ENCODE results near the gene FBXO31. TPM values are rescaled to one million over a fixed set of nuclear protein-coding genes. Genes with fewer than 3 reads are reported as not detected.

Gene FBXO31
- total and polyA plus RNA-seq, 2 of the 8 experiments (the other 6 are each of a cell fraction or from before 2014, with no cell fraction given), result 8.3 to 21.6 TPM

GRCh38 chr16:87344165-87344930, 39.2 kb downstream of the FBXO31 start:
- FAIRE-seq (no peak), DNase-seq (ENCODE audit: low read depth in 1 of 2, low spot score in 2 of 2) (no peak)
- H3K4me3 ChIP-seq (ENCODE audit: extremely low read depth in 1 of 4, insufficient read depth in 2 of 4, low read depth in 3 of 4, low read length in 4 of 4), result no peak overlapping the region
- ChIA-PET POLR2A (ENCODE audit: partially characterized antibody) (interaction anchor here (0.8 kb wide), 1 partner anchor 40 kb away, joined by 3 read pairs; no protein-coding TSS in a partner anchor), CTCF (ENCODE audit: partially characterized antibody) (interaction anchor here (0.6 to 1.7 kb wide), 5 partner anchors 11 to 110 kb away, joined by 3 to 5 read pairs (median 3); no protein-coding TSS in a partner anchor)
- H3K4ac ChIP-seq (replicated peaks; ENCODE audit: insufficient read length, low read depth, low read length), result no peak overlapping the region
- H2BK20ac ChIP-seq (ENCODE audit: low read length), result no peak overlapping the region
- H2BK5ac ChIP-seq (ENCODE audit: low read depth, low read length), result peak overlapping the region; percentile 44; the same call in 1 of the 2 replicates
- H3K9me3 ChIP-seq (ENCODE audit: insufficient read depth in 2 of 2, low read depth in 1 of 2, low read length in 1 of 2), result no peaks in the 10 kb centered on the region
- peaks cover 0 to 2% of the 10 kb centered on the region in 2 experiments for H4K20me1 ChIP-seq (replicated peaks in 1 of 2; ENCODE audit: control insufficient read depth in 1 of 2, insufficient read depth in 2 of 2, low read length in 2 of 2)
- H4K5ac ChIP-seq (ENCODE audit: insufficient read length, low read depth, low read length), result no peak overlapping the region
- H3K23me2 ChIP-seq (ENCODE audit: low read depth, low read length), result no peaks in the 10 kb centered on the region
- H3K9ac ChIP-seq (replicated peaks in 1 of 4; ENCODE audit: extremely low read depth in 1 of 4, low read depth in 3 of 4, low read length in 3 of 4), result no peak overlapping the region
- WGBS, 2 experiments (ENCODE audit: extremely low coverage in 1 of 2, insufficient coverage in 1 of 2, insufficient read length in 1 of 2, insufficient replicate concordance in 2 of 2, low coverage in 1 of 2, low lambda C conversion rate in 2 of 2, missing lambda C conversion rate in 1 of 2), result 92% methylated on average over 30 of the region's 34 CpGs; no CpG with 5 or more reads in 1 of the 2 experiments
- no peak overlapping the region for H3K14ac ChIP-seq (ENCODE audit: insufficient read length)
- peak overlapping the region; percentile 29; the same call in 1 of the 2 replicates for H4K8ac ChIP-seq (ENCODE audit: extremely low read depth, insufficient read depth, low read length)
- no peaks in the 10 kb centered on the region for H3K27me3 ChIP-seq (replicated peaks in 1 of 4; ENCODE audit: control insufficient read depth in 3 of 4, extremely low read depth in 1 of 4, insufficient read depth in 3 of 4, low read length in 3 of 4)
- no peak overlapping the region for H3K27ac ChIP-seq (ENCODE audit: low read depth, low read length)
- H3K4me1 ChIP-seq (replicated peaks in 1 of 4; ENCODE audit: control insufficient read depth in 3 of 4, insufficient read depth in 4 of 4, low read length in 3 of 4), result peaks cover 0 to 11% (median 1%) of the 10 kb centered on the region in 4 experiments; a peak in 3 of 7 replicates
- no peak overlapping the region for H3K23ac ChIP-seq (ENCODE audit: insufficient read length)
- H3K18ac ChIP-seq (ENCODE audit: extremely low read depth, low read length), result no peak overlapping the region; the same call in 1 of the 2 replicates
- no peak overlapping the region for H3K4me2 ChIP-seq (ENCODE audit: insufficient read depth in 1 of 2, low read depth in 2 of 2, low read length in 2 of 2)
- no peak overlapping the region for H2BK15ac ChIP-seq (ENCODE audit: low read length)
- peaks cover 6% of the 10 kb centered on the region; the same call in 1 of the 2 replicates for H3K79me1 ChIP-seq (ENCODE audit: low read depth, low read length)
- no peak overlapping the region for H2AFZ ChIP-seq (ENCODE audit: low read length)
- no peaks in the 10 kb centered on the region; a peak in 1 of 4 replicates for H3K79me2 ChIP-seq (ENCODE audit: control insufficient read depth in 1 of 2, insufficient read depth in 2 of 2, low read length in 2 of 2)
- H2BK12ac ChIP-seq (ENCODE audit: low read depth, low read length), result no peak overlapping the region
- TF ChIP-seq JUN (IDR thresholded peaks at IDR 0.05; ENCODE audit: low read depth, low read length), result no peak
- TF ChIP-seq KDM5A (IDR thresholded peaks at IDR 0.05; ENCODE audit: low read length), result no peak
- TF ChIP-seq CBX5 (IDR thresholded peaks at IDR 0.05; ENCODE audit: low read depth, low read length), result no peak
- no peak overlapping the region for H2AK5ac ChIP-seq (ENCODE audit: low read depth, low read length)
- no peak overlapping the region for H2BK120ac ChIP-seq (replicated peaks; ENCODE audit: low read depth, low read length)
- no peak overlapping the region for H3K56ac ChIP-seq (replicated peaks; ENCODE audit: insufficient read length, low read depth, low read length)
- H3K36me3 ChIP-seq (ENCODE audit: control insufficient read depth in 2 of 4, insufficient read depth in 4 of 4, low read length in 3 of 4), result peaks cover 0 to 5% (median 3%) of the 10 kb centered on the region in 4 experiments; a peak in 5 of 8 replicates
- H4K91ac ChIP-seq (replicated peaks; ENCODE audit: insufficient read length, low read length), result no peak overlapping the region

Data from H1 (cell line).